Embryonic facial prominence (tissue), 1 donor: ENCODE data around the gene EIF3F.

Experiments
- DNase-seq: peaks from one replicate; pipeline ENCODE4 v3.0.0-alpha.2; 2016; ENCODE audit errors: extremely low spot score

EIF3F gene

GRCh38 chr11:8039530-8040260 lies 52.6 kb downstream of the EIF3F start:
- no peak for DNase-seq

- DNase-seq: no peak
Observed at GRCh38 chr11:8040261-8040920, 53.3 kb downstream of the EIF3F start.

- no peak for DNase-seq
Observed at GRCh38 chr11:8040921-8041285, 53.8 kb downstream of the EIF3F start.

- DNase-seq: no peak
Observed at GRCh38 chr11:8041576-8041975, 54.4 kb downstream of the EIF3F start.

GRCh38 chr11:8043756-8044155 lies 56.6 kb downstream of the EIF3F start:
- DNase-seq: no peak

- DNase-seq: no peak
Observed at GRCh38 chr11:8045839-8046238, 58.7 kb downstream of the EIF3F start.

GRCh38 chr11:8047382-8047781 lies 60.2 kb downstream of the EIF3F start:
- DNase-seq: no peak

- no peak for DNase-seq
Observed at GRCh38 chr11:8049084-8049483, 61.9 kb downstream of the EIF3F start.
